Activated naive CD4-positive, alpha-beta T cell (primary cell): Measurements from ENCODE around the gene ERC2.

Source experiments
- DNase-seq, 4 experiments: peaks; one replicate each; lab custom pipeline; 2025; lab: John Stamatoyannopoulos, UW

ERC2 gene

DNA sequence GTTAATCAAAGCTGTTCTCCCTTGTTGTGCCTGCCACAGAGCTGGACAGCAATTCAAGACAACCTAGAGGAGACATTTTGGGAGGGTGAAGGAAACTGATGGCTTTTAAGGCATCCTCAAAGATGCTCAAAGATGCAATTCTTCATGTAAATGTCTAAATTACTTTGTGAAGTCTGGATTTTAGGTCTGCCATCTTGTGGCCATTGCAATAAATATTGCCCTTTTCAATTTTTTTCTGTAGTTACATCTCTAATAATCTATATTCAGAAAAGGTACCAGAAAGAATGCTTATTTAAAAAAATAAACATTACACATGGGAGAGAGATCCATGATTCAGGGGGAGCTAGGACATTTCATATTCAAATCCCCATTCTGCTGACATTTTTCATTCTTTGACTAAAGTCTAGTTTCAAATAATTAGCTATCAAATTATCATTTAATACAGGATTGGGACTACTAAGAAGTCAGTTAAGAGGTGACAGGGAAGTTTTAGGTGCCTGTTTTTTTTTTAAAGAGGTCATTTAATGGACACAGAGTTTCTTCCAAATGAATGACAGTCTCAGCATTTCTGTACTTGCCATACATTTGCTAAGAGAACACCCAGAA, 721.4 kb downstream of the ERC2 start:
- no peak for DNase-seq

DNA sequence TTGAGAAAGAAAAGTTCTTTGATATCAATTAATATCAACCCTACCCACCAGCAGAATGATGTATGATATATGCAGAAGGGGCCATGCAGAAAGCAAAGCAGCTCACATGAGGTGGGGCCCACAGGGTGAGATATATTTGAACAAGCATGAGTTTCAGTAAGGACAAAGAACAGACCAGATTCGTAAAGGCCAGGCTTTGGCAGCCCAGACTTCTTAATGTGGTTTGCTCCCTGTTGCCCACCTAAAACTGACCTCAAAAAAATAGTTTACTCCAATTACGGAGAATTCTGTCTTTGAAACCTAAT, 725.5 kb downstream of the ERC2 start:
- DNase-seq: no peak

DNA sequence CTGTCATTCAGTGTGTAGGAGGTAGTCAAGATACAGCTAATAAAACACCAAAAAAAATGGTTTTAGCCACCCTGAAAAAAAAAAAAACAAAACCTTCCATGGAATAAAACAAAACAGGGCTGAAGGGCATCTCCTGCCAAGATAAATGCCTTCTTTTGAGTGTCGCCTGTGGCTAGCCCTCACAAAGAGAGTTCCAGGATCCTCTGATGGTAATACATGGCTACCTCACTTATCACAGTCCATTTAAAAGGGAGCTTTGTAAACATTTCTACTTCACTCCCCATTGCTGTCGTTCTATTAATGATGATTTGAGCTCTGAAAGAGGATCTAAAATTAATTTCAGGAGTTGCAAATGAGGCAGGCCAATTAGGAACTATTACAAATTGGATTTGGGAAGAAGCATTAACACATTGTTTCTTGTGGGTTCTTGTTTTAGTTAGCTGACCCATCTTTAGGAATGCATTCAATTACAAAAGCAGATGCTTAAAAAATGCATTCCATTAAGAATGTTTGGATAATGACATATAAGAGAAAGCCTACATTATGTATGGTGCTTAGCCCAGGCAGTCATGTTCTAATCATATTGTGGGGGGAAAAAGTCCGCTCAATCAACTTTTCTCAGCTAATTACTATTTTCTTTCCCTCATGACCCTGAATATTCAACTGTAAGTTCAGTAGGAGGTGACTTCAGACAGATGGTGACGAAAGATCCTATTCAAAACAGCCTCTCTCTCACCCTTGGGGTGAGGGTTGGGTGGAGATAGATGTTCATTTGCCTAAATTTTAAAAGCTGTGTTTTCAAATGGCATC, 726.0 kb downstream of the ERC2 start:
- DNase-seq: no peak

- no peak for DNase-seq
Observed at GRCh38 chr3:55737186-55737585, 731.1 kb downstream of the ERC2 start.

GRCh38 chr3:55735976-55736375, 732.3 kb downstream of the ERC2 start:
- DNase-seq: no peak

DNA sequence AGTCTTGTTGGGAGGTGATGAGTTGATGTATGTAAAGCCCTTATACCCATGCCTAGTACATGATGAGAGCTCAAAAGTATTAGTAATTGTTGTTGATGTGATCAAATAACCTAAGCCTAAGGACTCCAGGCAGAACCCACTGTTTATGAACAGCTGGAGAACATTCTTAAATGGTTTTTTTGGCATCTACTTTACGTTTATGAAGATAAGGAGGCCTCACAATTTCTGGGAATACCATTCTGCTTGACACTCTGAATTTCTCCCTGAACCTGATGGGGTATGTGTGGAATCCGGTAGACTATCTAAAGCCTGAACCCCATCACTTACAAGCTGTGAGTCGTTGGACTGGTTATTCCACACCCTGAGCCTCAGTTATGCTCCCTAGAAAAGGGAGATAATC, 736.5 kb downstream of the ERC2 start:
- DNase-seq: no peak

- DNase-seq: no peak
Observed at GRCh38 chr3:55729546-55729945, 738.7 kb downstream of the ERC2 start.

DNA sequence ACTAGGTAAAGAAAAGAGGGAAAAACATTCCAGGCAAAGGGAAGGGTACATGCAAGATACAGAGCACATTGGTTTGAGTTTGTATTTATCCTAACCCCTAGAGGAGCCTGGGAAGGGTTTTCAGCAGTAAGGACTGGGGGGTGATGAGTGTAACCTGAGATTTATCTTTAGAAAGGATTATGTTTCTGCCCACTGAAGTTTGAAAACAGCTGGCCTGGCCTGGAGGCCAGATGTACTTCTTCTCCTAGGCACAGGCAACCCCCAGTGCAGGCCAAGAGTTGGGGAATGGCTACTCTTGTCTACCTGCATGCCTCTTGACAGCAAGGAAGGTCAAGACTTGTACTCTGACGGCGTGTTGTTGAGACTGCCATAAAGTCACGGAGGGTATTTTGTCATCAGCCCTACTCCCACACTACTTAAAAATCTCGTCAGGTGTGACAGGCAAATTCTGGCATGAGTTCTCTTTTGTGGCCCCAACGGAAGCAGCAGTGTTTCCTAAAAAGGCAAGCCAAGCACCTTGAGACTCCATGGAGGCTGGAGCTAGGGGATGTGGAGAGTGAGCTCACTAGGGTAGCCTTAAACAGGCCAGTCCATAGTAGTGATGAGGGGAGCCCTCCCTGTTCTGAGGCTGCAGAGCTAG, 739.7 kb downstream of the ERC2 start:
- no peak for DNase-seq

DNA sequence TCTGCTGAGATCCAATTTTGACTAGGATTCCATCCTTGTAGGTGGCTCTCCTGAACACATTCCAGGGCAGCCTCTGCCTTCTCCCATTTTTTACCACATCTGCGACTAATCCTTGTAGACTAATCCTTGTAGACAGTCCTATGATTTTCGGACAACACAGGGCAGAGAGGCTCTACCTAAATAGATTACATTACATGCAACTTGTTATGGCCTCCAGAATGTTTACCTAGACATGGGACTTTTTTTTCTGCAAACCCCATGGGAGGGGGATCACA, 741.8 kb downstream of the ERC2 start:
- DNase-seq: no peak

DNA sequence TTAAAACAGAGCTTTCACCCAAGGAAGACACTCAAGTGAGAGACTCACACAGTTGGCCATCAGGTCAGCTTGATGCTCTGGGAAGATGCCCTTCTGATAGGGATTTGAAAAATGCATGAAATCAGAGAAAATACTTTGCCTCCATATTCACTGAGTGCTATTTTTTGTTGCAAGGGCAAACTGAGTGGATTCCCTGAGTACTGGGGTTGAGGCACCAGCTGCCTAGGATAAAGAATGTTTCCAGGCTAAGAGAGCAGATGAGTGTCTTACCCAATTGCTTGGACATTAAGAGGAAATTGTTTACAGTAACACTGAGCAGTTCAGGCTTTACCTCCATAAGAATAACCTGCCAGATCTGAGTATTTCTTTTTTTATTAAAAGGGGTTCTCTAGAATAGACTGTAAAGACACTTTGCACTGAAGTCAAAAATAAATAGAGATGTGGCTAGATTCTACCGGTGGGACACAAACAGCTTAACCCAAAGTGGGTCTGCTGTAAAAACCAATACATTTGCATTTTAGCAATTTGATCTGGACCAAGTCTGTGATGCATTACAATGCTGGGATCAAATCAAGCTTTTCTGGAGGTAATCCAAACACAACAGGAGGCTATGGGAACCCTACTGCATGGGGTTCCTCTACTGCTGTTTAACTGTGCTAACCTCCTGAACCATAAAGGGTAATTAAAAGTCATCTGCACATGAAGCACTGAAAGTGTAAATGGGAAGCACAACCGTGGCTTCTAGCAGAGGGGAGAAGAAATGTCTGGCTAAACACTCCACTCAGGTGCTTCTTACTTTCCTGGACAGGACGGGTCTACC, 742.4 kb downstream of the ERC2 start:
- DNase-seq: no peak

- no peak for DNase-seq
Observed at GRCh38 chr3:55724821-55725220, 743.4 kb downstream of the ERC2 start.

- no peak for DNase-seq
Observed at GRCh38 chr3:55724407-55724784, 743.9 kb downstream of the ERC2 start.

- no peak for DNase-seq
Observed at GRCh38 chr3:55723653-55724406, 744.4 kb downstream of the ERC2 start.

- DNase-seq: no peak
Observed at GRCh38 chr3:55721716-55722484, 746.4 kb downstream of the ERC2 start.

- DNase-seq: no peak
Observed at GRCh38 chr3:55720614-55721013, 747.7 kb downstream of the ERC2 start.

DNA sequence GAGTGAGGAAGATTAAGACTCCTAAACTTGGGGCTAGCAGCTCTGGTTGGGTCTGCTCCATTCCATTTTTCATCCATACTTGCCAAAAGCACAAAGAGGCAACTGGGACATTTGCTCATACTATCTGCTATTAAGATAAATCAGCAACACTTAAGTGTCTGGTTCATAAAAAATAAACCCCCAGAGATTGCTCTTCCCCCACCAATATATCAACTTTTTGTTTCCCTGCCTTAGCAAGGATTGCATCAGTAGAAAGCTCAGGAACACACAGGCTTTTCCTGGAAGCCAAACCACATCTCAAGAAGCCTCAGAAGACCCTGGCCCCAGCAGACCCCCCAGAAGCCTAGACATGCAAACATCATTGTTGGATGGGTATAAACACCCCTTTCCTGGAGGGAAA, 748.8 kb downstream of the ERC2 start:
- DNase-seq: no peak

GRCh38 chr3:55719006-55719405, 749.3 kb downstream of the ERC2 start:
- DNase-seq: no peak

GRCh38 chr3:55718521-55718921, 749.7 kb downstream of the ERC2 start:
- DNase-seq: no peak

- no peak for DNase-seq
Observed at GRCh38 chr3:55718074-55718473, 750.2 kb downstream of the ERC2 start.

- DNase-seq: no peak
Observed at GRCh38 chr3:55717481-55717880, 750.8 kb downstream of the ERC2 start.

DNA sequence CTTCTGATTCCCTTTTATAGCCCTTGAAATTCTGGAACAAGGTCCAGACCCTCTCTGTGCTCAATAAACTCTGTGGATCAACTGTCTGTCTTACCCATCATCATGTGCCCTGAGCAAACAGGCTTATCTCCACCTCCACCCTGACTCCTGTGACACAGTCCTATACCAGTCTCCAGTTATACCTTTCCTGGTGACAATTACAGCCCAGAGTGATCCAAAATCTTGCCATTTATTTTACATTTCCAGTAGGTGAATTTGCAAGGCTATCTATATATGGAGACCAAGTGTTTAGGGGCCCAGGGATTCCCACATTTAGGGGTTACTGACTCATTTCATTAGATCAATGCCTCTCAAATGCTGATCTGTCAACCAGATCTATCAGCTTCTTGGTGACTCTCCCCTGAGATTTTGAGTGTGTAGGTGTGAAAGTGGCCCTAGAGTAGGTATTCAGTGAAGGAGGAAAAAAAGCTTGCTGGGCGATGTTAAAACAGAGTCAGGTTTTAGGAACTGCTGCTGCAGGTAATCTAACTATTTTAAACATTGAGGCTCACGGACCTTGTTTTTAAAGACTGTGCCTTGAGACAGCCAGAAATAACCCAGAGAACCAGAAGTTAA, 751.5 kb downstream of the ERC2 start:
- DNase-seq: no peak
